Endothelial cell of umbilical vein (primary cell): Measurements from ENCODE around the gene ERBB3. TPM values are rescaled to one million over a fixed set of nuclear protein-coding genes. Genes with fewer than 3 reads are reported as not detected.

Source experiments
- BruUV-seq: library from RNA; stranded (reverse); fragments of 400-500 nt; replicated peaks from 2 replicates; lab custom pipeline; 2021; lab: Mats Ljungman, UMichigan
- CTCF ChIA-PET: fragments of 300-600, 350-600 bp; sonication (Branson Sonifier 250); formaldehyde crosslinking; loops from one replicate; lab custom pipeline; 2021; ENCODE audit warnings: antibody characterized with exemption, inconsistent platforms; lab: Charles Lee
- POLR2A ChIA-PET: fragments of 300-600, 350-600 bp; sonication (Branson Sonifier 250); formaldehyde crosslinking; loops from one replicate; lab custom pipeline; 2021; ENCODE audit warnings: antibody characterized with exemption, inconsistent platforms; lab: Charles Lee
- DNase-seq: peaks from one replicate; pipeline ENCODE4 v3.0.0-alpha.2; 2011; ENCODE audit warnings: low read depth, low spot score
- FAIRE-seq: peaks from 2 replicates; lab custom pipeline; 2011; peaks lifted over from hg19 to GRCh38; lab: Jason Lieb, UNC
- H2AFZ ChIP-seq: 2 replicates; pipeline ENCODE4 v1.6.0; 2012; ENCODE audit warnings: low read depth, low read length, control low read depth, inconsistent platforms
- H3K27ac ChIP-seq: 2 replicates; pipeline ENCODE4 v1.5.1; 2011; ENCODE audit warnings: low read depth, mild to moderate bottlenecking, control low read depth, low read length, moderate library complexity; ENCODE audit not compliant: insufficient read depth
- H3K27me3 ChIP-seq, 2 experiments: 2 replicates each; pipeline versions ENCODE4 v1.6.0 to v1.6.1; 2011; ENCODE audit warnings: low read length in 2 of 2, mixed read lengths in 1 of 2; ENCODE audit not compliant: control insufficient read depth in 2 of 2, insufficient read depth in 2 of 2
- H3K36me3 ChIP-seq, 2 experiments: 2 replicates in 1 of 2; 3 replicates in 1 of 2; pipeline ENCODE4 v1.5.1; 2011; ENCODE audit warnings: low read length in 2 of 2, mild to moderate bottlenecking in 1 of 2, moderate library complexity in 1 of 2; ENCODE audit not compliant: control insufficient read depth in 2 of 2, insufficient read depth in 2 of 2; ENCODE audit errors: extremely low read depth in 1 of 2
- H3K4me1 ChIP-seq: 3 replicates; pipeline ENCODE4 v1.5.1; 2011; ENCODE audit warnings: mild to moderate bottlenecking, low read length; ENCODE audit not compliant: control insufficient read depth, insufficient read depth; ENCODE audit errors: extremely low read depth
- H3K4me2 ChIP-seq: 2 replicates; pipeline ENCODE4 v1.6.1; 2011; ENCODE audit warnings: low read length, control low read depth, mixed read lengths; ENCODE audit not compliant: insufficient read depth
- H3K4me3 ChIP-seq, 3 experiments: fragments of 200-600 bp in 1 of 3; sonication (generic), shearing (Covaris generic) in 1 of 3; replicated peaks in 1 of 3; 2 replicates each; pipeline ENCODE4 v1.5.1; 2011 to 2016; ENCODE audit warnings: control low read depth in 3 of 3, low read length in 3 of 3, mild to moderate bottlenecking in 2 of 3, inconsistent platforms in 1 of 3, low read depth in 1 of 3, moderate library complexity in 1 of 3; ENCODE audit not compliant: insufficient read depth in 1 of 3
- H3K79me2 ChIP-seq: 2 replicates; pipeline ENCODE4 v1.6.0; 2012; ENCODE audit warnings: low read length, inconsistent platforms; ENCODE audit not compliant: control insufficient read depth, insufficient read depth
- H3K9ac ChIP-seq: replicated peaks from 2 replicates; pipeline ENCODE3; 2011; ENCODE audit warnings: low read length, control low read depth; ENCODE audit not compliant: insufficient read depth; ENCODE audit errors: extremely low read depth
- H3K9me1 ChIP-seq: replicated peaks from 3 replicates; pipeline ENCODE4 v1.6.0; 2011; ENCODE audit warnings: mild to moderate bottlenecking, low read length; ENCODE audit not compliant: control insufficient read depth, insufficient read depth; ENCODE audit errors: extremely low read depth
- H3K9me3 ChIP-seq: replicated peaks from 2 replicates; pipeline ENCODE4 v1.5.1; 2012; ENCODE audit warnings: low read length, inconsistent platforms; ENCODE audit not compliant: control insufficient read depth, insufficient read depth
- H4K20me1 ChIP-seq: replicated peaks from 2 replicates; pipeline ENCODE3; 2011; ENCODE audit warnings: mild to moderate bottlenecking, low read length; ENCODE audit not compliant: control insufficient read depth, insufficient read depth; ENCODE audit errors: extremely low read depth
- EZH2 ChIP-seq: IDR thresholded peaks from 2 replicates; pipeline ENCODE4 v1.6.1; 2012; ENCODE audit warnings: borderline replicate concordance, low read depth, mild to moderate bottlenecking, moderate library complexity, low read length, inconsistent platforms; ENCODE audit not compliant: severe bottlenecking
- FOS ChIP-seq: IDR thresholded peaks from 2 replicates; pipeline ENCODE4 v1.6.1; 2011; ENCODE audit warnings: mild to moderate bottlenecking, low read length, moderate library complexity, borderline replicate concordance; ENCODE audit not compliant: insufficient read depth
- GATA2 ChIP-seq: IDR thresholded peaks from 2 replicates; pipeline ENCODE4 v1.7.0; 2011; ENCODE audit warnings: low read depth, mild to moderate bottlenecking, moderate library complexity, mixed read lengths, low read length; ENCODE audit not compliant: insufficient read length, insufficient read depth
- JUN ChIP-seq: IDR thresholded peaks from 2 replicates; pipeline ENCODE4 v1.6.1; 2011; ENCODE audit warnings: borderline replicate concordance, low read depth; ENCODE audit not compliant: insufficient read length, insufficient read depth
- MYC ChIP-seq: IDR thresholded peaks from one replicate; pipeline ENCODE4 v1.6.1; 2011; ENCODE audit warnings: mild to moderate bottlenecking, low read depth, low read length
- POLR2A ChIP-seq: IDR thresholded peaks from 2 replicates; pipeline ENCODE4 v1.6.1; 2012; ENCODE audit warnings: low read depth, mild to moderate bottlenecking, control low read depth, low read length
- POLR2AphosphoS5 ChIP-seq: IDR thresholded peaks from 2 replicates; pipeline ENCODE4 v1.6.1; 2012; ENCODE audit warnings: low read depth, mild to moderate bottlenecking, control low read depth, low read length, moderate library complexity; ENCODE audit not compliant: insufficient read depth
- dilution Hi-C: fragments of 300-500 bp; cut with MboI; formaldehyde crosslinking; loops from one replicate; pipeline ENCODE4 v1.15.0; 2019; ENCODE audit warnings: low sequenced_read_pairs; ENCODE audit not compliant: extremely low pct_ligation_motif_present
- intact Hi-C: fragments of 100-400 bp; cut with micrococcal nuclease; formaldehyde crosslinking; loops from one replicate; pipeline ENCODE4 v1.10.0; 2022
- polyA plus RNA-seq, 4 experiments: library from polyadenylated mRNA; depleted of rRNA in 3 of 4; stranded (reverse) in 3 of 4; unstranded in 1 of 4; fragments of >200 nt; gene quantifications; 2 replicates each; pipeline versions ENCODE4 v1.2.1 to v1.2.3, GENCODE V29; 2011 to 2012; ENCODE audit warnings: missing spikeins in 1 of 4
- total RNA-seq: library from RNA; stranded (reverse); gene quantifications from 2 replicates; pipeline ENCODE4 v1.2.3, GENCODE V29; 2021
- TF ChIP-seq, protein P1 (sequence below), 2 donors: IDR thresholded peaks; 1 replicate in 1 of 2; 2 replicates in 1 of 2; pipeline ENCODE4 v1.5.1; 2011; ENCODE audit warnings: low read length in 2 of 2, mild to moderate bottlenecking in 2 of 2, moderate library complexity in 2 of 2, control low read depth in 1 of 2, inconsistent platforms in 1 of 2, low read depth in 1 of 2; ENCODE audit not compliant: insufficient read depth in 1 of 2; ENCODE audit errors: extremely low read depth in 1 of 2
- TF ChIP-seq, protein P2 (sequence below): IDR thresholded peaks from 2 replicates; pipeline ENCODE4 v1.6.1; 2011; ENCODE audit not compliant: insufficient read depth, insufficient read length

Gene ERBB3
- total and polyA plus RNA-seq, 2 donors (not counting 3 experiments of a cell fraction or from before 2014, with no cell fraction given), result 0.11 to 1.5 TPM

DNA sequence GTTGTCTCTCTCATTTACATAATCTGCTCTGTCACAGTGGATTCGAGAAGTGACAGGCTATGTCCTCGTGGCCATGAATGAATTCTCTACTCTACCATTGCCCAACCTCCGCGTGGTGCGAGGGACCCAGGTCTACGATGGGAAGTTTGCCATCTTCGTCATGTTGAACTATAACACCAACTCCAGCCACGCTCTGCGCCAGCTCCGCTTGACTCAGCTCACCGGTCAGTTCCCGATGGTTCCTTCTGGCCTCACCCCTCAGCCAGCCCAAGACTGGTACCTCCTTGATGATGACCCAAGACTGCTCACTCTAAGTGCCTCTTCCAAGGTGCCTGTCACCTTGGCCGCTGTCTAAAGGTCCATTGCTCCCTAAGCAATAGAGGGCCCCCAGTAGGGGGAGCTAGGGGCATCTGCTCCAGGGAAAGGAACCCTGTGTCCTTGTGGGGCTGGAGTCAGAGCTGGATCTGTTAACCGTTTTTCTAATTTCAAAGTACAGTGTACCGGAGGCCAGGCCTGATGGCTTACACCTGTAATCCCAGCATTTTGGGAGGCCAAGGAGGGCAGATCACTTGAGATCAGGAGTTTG lies 5.1 kb downstream of the ERBB3 start:
- no peaks in the 10 kb centered on the region for H3K9me3 ChIP-seq
- ChIA-PET POLR2A (interaction anchor here (0.6 to 0.9 kb wide), 2 partner anchors 19 to 78 kb away, joined by 5 to 6 read pairs; partner anchors contain the start of gene PA2G4), CTCF (interaction anchor here (0.6 to 2.9 kb wide), 13 partner anchors 11 to 342 kb away, joined by 3 to 35 read pairs (median 7); partner anchors contain the start of genes GDF11, PA2G4, SMARCC2 and SUOX)
- intact Hi-C loops (no loop called here), dilution Hi-C loops (no loop called here)
- H3K9me1 ChIP-seq, result no peaks in the 10 kb centered on the region
- no peak overlapping the region for H3K4me2 ChIP-seq
- TF ChIP-seq, protein P1, sequence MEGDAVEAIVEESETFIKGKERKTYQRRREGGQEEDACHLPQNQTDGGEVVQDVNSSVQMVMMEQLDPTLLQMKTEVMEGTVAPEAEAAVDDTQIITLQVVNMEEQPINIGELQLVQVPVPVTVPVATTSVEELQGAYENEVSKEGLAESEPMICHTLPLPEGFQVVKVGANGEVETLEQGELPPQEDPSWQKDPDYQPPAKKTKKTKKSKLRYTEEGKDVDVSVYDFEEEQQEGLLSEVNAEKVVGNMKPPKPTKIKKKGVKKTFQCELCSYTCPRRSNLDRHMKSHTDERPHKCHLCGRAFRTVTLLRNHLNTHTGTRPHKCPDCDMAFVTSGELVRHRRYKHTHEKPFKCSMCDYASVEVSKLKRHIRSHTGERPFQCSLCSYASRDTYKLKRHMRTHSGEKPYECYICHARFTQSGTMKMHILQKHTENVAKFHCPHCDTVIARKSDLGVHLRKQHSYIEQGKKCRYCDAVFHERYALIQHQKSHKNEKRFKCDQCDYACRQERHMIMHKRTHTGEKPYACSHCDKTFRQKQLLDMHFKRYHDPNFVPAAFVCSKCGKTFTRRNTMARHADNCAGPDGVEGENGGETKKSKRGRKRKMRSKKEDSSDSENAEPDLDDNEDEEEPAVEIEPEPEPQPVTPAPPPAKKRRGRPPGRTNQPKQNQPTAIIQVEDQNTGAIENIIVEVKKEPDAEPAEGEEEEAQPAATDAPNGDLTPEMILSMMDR (IDR thresholded peaks at IDR 0.05; ENCODE audit: extremely low read depth in 1 of 2, insufficient read depth in 1 of 2, low read depth in 1 of 2, low read length in 2 of 2), result peak; percentile 40 to 58
- TF ChIP-seq POLR2A, result no peak
- FAIRE-seq (no peak), DNase-seq (peak; percentile 20)
- H3K36me3 ChIP-seq, result no peaks in the 10 kb centered on the region
- no peak overlapping the region for H3K27ac ChIP-seq
- H3K4me3 ChIP-seq, result no peak overlapping the region
- H3K79me2 ChIP-seq, result no peaks in the 10 kb centered on the region
- peaks cover 4 to 8% of the 10 kb centered on the region in 2 experiments for H3K27me3 ChIP-seq
- BruUV-seq, result no TSS peak
- H4K20me1 ChIP-seq, result no peaks in the 10 kb centered on the region
- no peak overlapping the region for H3K9ac ChIP-seq
- H2AFZ ChIP-seq, result no peak overlapping the region
- peaks cover 16% of the 10 kb centered on the region for H3K4me1 ChIP-seq

DNA sequence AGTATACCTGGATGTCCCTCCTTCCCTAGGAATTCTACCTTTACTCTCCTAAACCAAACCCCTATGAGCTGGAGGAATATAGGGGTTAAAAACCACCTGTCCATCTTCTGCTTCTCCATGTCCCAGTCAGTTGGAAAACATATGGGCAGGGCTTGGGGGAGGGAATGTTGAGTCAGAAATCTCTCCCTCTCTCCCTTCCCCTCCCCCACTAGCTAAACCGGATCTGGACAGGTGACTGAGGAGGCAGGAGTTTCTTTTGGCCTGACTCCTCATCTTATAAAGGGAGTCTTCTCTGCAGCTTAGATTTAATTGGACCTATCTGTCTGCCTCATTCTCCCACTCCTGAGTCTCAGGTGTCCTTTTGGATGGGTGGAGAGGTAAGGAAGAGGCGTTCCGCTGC lies 6.1 kb downstream of the ERBB3 start:
- Histone ChIP-seq H2AFZ (no peak overlapping the region), H3K4me3 (no peak overlapping the region), H3K36me3 (no peaks in the 10 kb centered on the region), H3K4me2 (no peak overlapping the region), H4K20me1 (no peaks in the 10 kb centered on the region), H3K27ac (no peak overlapping the region), H3K4me1 (peaks cover 13% of the 10 kb centered on the region), H3K9me1 (no peaks in the 10 kb centered on the region), H3K79me2 (no peaks in the 10 kb centered on the region), H3K9me3 (no peaks in the 10 kb centered on the region), H3K27me3 (peaks cover 1 to 3% of the 10 kb centered on the region in 2 experiments), H3K9ac (no peak overlapping the region)
- TF ChIP-seq POLR2AphosphoS5 (no peak), FOS (no peak), GATA2 (no peak), EZH2 (no peak), POLR2A (no peak), MYC (no peak), JUN (no peak)
- TF ChIP-seq, protein P2, sequence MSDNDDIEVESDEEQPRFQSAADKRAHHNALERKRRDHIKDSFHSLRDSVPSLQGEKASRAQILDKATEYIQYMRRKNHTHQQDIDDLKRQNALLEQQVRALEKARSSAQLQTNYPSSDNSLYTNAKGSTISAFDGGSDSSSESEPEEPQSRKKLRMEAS, result no peak
- TF ChIP-seq, protein P1 (IDR thresholded peaks at IDR 0.05; ENCODE audit: extremely low read depth in 1 of 2, insufficient read depth in 1 of 2, low read depth in 1 of 2, low read length in 2 of 2), result no peak
- ChIA-PET CTCF (interaction anchor here (1.1 to 2.9 kb wide), 4 partner anchors 10 to 239 kb away, joined by 3 to 35 read pairs (median 18); partner anchors contain the start of genes PA2G4 and SUOX), POLR2A (no interaction called here)
- no TSS peak for BruUV-seq
- intact Hi-C loops, result no loop called here
- dilution Hi-C loops, result no loop called here
- no peak for FAIRE-seq
- no peak for DNase-seq
